Gastrocnemius medialis (tissue), 4 donors: Measurements from ENCODE around the gene SMYD2.

ENCODE experiments used
- POLR2A ChIP-seq, 2 donors: fragments of 450-650 bp; IDR thresholded peaks; one replicate each; pipeline ENCODE4 v1.6.1; 2017; ENCODE audit warnings: antibody characterized with exemption in 2 of 2, mild to moderate bottlenecking in 2 of 2, moderate library complexity in 2 of 2
- TF ChIP-seq, protein P1 (sequence below), 5 experiments: fragments of 450-650 bp in 3 of 5; fragments of 200-600 bp in 2 of 5; sonication (generic) in 2 of 5; IDR thresholded peaks in 4 of 5; conservative IDR thresholded peaks in 1 of 5; 1 replicate in 4 of 5; 2 replicates in 1 of 5; pipeline ENCODE4 v1.5.1; 2016 to 2019; ENCODE audit warnings: antibody characterized with exemption in 5 of 5, mild to moderate bottlenecking in 3 of 5, moderate library complexity in 3 of 5

DNA sequence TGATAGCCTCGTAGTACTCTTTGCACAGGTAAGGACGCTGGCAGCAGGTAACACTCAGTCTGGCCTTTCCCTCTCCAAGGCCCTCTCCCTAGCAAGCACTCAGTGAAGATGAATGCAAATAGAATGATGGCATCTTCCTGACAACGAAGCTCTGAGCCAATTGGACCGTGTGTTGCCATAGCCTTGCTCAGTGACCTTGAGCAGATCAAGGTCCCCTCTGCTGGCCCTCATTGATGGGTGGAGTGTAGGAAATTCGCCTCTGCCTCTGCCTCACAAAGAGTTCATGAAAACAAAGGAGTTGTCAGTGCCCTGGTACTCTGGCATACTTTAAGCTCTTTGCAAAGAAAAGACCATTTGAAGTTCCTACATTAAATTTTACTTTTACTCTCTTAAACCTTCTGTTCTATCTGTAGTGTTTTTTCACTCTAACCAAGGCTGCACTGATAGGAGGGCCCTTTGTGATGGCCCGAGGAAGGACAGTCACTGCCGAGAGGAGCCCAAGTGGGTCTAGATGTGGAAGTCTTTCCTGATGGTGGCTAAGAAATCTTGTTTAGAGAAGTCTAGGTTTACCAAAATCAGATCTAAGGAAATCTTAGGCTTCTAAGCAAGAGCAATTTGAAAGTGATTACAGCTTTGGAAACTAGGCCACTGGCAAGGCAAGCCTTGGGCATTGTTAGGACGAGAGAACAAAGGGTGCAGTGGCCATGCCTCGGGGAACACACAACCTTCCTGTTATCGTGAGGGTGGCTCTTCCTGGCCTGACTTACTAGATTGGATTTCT lies 38.2 kb downstream of the SMYD2 start:
- TF ChIP-seq, protein P1, sequence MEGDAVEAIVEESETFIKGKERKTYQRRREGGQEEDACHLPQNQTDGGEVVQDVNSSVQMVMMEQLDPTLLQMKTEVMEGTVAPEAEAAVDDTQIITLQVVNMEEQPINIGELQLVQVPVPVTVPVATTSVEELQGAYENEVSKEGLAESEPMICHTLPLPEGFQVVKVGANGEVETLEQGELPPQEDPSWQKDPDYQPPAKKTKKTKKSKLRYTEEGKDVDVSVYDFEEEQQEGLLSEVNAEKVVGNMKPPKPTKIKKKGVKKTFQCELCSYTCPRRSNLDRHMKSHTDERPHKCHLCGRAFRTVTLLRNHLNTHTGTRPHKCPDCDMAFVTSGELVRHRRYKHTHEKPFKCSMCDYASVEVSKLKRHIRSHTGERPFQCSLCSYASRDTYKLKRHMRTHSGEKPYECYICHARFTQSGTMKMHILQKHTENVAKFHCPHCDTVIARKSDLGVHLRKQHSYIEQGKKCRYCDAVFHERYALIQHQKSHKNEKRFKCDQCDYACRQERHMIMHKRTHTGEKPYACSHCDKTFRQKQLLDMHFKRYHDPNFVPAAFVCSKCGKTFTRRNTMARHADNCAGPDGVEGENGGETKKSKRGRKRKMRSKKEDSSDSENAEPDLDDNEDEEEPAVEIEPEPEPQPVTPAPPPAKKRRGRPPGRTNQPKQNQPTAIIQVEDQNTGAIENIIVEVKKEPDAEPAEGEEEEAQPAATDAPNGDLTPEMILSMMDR (IDR thresholded peaks at IDR 0.05 in 4 of 5, conservative IDR thresholded peaks at IDR 0.05 in 1 of 5) = no peak
- no peak for TF ChIP-seq POLR2A (IDR thresholded peaks at IDR 0.05)
